GM18520 (cell line): ENCODE data around the gene NPAS2.

Experiments
- ATAC-seq: cut with Tn5 transposase; IDR thresholded peaks from one replicate; pipeline ENCODE4 v1.9.1; 2021; ENCODE audit not compliant: unreplicated experiment

The NPAS2 gene

GRCh38 chr2:100983684-100984310 is 163.9 kb downstream of the NPAS2 start:
- ATAC-seq = no peak

GRCh38 chr2:100984892-100985307 is 165.0 kb downstream of the NPAS2 start:
- ATAC-seq = no peak

- no peak for ATAC-seq
These were observed 166.2 kb downstream of the NPAS2 start for GRCh38 chr2:100986157-100986556.

- no peak for ATAC-seq
These were observed 167.6 kb downstream of the NPAS2 start for GRCh38 chr2:100987536-100987935.

- ATAC-seq = no peak
These were observed 168.0 kb downstream of the NPAS2 start for GRCh38 chr2:100987974-100988373.

- ATAC-seq = no peak
These were observed 168.9 kb downstream of the NPAS2 start for GRCh38 chr2:100988630-100989417.

GRCh38 chr2:100989666-100990065 is 169.7 kb downstream of the NPAS2 start:
- ATAC-seq = no peak

GRCh38 chr2:100990166-100990565 is 170.2 kb downstream of the NPAS2 start:
- no peak for ATAC-seq

GRCh38 chr2:100990650-100991403 is 170.9 kb downstream of the NPAS2 start:
- ATAC-seq = no peak

GRCh38 chr2:100991404-100991773 is 171.4 kb downstream of the NPAS2 start:
- no peak for ATAC-seq

GRCh38 chr2:100992262-100992661 is 172.3 kb downstream of the NPAS2 start:
- ATAC-seq = no peak

GRCh38 chr2:100993294-100993693 is 173.4 kb downstream of the NPAS2 start:
- ATAC-seq = no peak

- no peak for ATAC-seq
These were observed 175.6 kb downstream of the NPAS2 start for GRCh38 chr2:100995309-100996075.

- no peak for ATAC-seq
These were observed 177.7 kb downstream of the NPAS2 start for GRCh38 chr2:100997509-100998234.

GRCh38 chr2:100998235-100998573 is 178.3 kb downstream of the NPAS2 start:
- ATAC-seq = no peak

GRCh38 chr2:100999995-101000394 is 180.1 kb downstream of the NPAS2 start:
- no peak for ATAC-seq

GRCh38 chr2:101001691-101002561 is 182.0 kb downstream of the NPAS2 start, which contains the start of gene RPL31:
RPL31 (plus strand) TSS chr2:101002289; CDS start chr2:101002702, 413 bp downstream.
- peak; percentile 97 for ATAC-seq

GRCh38 chr2:101002562-101003277 is 182.8 kb downstream of the NPAS2 start:
- no peak for ATAC-seq

GRCh38 chr2:101003278-101003775 is 183.4 kb downstream of the NPAS2 start:
- no peak for ATAC-seq
